ENCODE results near the gene TMF1.

DNA sequence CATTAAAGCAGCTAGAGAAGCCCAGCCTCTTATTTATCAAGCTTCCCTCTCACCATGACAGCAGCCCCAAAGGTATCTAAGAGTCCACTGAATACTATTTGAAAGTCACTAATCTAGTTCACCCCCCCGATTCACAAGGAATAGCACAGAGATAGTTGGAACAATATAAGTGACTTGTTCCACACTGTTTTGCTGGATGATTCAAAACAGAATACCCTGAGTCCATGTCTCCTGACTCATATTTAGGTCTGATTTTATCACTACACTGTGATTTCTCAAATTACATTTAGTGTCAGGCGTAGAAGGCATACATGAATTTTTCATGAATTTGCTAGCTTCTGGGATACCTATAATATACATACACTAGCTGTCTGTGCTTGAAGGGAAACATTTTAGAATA is 20.0 kb downstream of the TMF1 start:
- TF ChIP-seq, protein P1, sequence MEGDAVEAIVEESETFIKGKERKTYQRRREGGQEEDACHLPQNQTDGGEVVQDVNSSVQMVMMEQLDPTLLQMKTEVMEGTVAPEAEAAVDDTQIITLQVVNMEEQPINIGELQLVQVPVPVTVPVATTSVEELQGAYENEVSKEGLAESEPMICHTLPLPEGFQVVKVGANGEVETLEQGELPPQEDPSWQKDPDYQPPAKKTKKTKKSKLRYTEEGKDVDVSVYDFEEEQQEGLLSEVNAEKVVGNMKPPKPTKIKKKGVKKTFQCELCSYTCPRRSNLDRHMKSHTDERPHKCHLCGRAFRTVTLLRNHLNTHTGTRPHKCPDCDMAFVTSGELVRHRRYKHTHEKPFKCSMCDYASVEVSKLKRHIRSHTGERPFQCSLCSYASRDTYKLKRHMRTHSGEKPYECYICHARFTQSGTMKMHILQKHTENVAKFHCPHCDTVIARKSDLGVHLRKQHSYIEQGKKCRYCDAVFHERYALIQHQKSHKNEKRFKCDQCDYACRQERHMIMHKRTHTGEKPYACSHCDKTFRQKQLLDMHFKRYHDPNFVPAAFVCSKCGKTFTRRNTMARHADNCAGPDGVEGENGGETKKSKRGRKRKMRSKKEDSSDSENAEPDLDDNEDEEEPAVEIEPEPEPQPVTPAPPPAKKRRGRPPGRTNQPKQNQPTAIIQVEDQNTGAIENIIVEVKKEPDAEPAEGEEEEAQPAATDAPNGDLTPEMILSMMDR (IDR thresholded peaks at IDR 0.05; ENCODE audit: low read length): no peak
- no peak for TF ChIP-seq EZH2phosphoT487 (IDR thresholded peaks at IDR 0.05; ENCODE audit: low read length)
